ENCODE results near the gene PARD3B.

The PARD3B gene

GRCh38 chr2:205656461-205656860 is 1111.2 kb downstream of the PARD3B start:
- FAIRE-seq: no peak
- TF ChIP-seq POLR2A (IDR thresholded peaks at IDR 0.05; ENCODE audit: low read depth, low read length): no peak
- no peak for DNase-seq (ENCODE audit: insufficient read length, low spot score)

DNA sequence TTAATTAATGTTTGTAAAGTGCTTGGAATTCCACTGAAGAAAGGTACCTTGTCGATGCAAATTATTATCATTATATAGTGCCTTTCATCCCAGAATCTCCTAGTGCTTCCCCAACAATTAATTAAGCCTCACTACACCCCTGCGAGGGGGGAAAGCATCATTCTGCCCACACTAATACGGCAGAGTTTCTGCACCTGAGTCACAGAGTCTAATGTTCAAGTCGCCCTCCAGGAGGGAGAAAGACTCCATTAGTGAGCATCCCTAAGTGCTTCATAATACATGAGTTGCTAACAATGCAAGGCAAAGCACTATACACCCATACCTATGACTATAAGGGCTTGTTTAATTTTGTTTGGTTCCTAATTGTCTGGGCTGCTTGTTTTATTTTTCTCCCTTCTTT is 1111.7 kb downstream of the PARD3B start:
- DNase-seq (ENCODE audit: insufficient read length, low spot score) (no peak), FAIRE-seq (no peak)
- no peak for TF ChIP-seq POLR2A (IDR thresholded peaks at IDR 0.05; ENCODE audit: low read depth, low read length)

DNA sequence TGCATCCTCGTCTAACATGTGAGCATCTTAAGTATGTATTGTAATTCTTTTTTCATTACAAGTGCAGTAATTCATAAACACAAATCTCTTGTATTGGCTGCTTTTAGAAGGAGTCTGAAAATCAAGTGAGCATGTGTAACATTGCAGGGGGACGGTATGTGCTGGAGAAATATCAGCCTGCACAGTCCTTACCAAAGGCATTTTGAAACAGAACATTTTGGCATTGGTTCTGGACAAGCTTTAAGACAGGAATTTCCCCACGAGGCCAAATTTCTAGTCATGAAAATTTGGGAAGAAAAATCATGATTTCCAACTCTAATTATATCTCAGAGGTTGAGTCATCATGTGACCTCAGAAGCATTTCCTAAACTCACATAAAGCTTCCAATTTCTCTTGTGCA is 1112.3 kb downstream of the PARD3B start:
- TF ChIP-seq POLR2A (IDR thresholded peaks at IDR 0.05; ENCODE audit: low read depth, low read length): no peak
- DNase-seq (ENCODE audit: insufficient read length, low spot score) (no peak), FAIRE-seq (no peak)

DNA sequence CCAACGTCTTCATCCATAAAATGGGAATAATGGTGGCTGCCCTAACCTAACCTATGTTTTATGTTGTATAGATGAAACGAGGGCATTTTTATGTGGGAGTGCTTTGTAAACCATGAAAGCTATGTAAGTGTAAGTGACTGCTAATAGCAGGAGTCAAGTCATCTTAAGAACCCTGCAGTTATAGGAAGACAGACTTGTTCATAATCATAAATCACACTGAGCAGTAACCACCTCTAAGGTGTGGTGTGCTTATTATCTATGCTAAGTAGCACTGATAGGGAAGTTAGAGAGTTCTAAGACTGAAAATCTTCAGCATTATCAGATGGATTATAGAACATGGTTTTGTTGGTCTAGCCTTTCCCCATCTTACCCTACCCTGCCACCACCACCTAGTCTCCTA is 1112.8 kb downstream of the PARD3B start:
- no peak for DNase-seq (ENCODE audit: insufficient read length, low spot score)
- FAIRE-seq: no peak
- no peak for TF ChIP-seq POLR2A (IDR thresholded peaks at IDR 0.05; ENCODE audit: low read depth, low read length)

DNA sequence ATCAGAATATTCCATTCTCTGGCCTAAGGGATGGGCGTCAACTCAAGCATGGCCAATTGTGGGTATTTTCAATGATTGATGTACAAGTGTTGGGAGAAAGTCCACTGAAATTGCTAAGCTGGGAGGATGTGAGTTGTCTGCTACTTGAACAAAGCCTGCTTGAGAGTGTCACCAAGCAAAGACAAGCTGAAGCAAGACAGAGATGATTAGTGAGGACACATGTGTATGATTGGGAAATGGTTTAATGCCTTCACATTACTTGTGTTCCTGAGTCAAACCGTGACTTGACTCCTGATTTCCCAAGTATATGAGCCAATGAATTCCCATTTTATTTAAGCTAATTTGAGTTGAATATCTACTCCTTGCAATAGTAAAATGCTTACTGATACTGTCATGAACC is 1113.3 kb downstream of the PARD3B start:
- TF ChIP-seq POLR2A (IDR thresholded peaks at IDR 0.05; ENCODE audit: low read depth, low read length): no peak
- DNase-seq (ENCODE audit: insufficient read length, low spot score) (no peak), FAIRE-seq (no peak)

DNA sequence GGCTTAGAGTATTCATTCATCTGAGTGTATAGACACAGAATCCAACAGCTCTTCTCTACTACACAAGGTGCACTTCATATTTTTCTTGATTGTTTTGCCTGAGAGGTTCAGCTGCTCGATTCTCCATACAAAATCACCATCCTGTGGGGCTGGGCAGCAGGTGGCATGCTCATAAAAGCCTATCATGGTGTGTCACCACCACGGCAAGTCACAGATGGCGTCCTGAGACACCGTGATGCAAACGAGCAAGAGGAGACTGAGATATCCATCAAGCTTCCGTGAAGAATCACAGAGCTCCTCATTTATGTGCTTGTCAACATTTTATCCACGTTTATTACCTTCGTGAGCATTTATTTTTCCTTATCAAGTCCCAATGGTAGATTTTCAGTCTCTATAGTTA is 1114.6 kb downstream of the PARD3B start:
- DNase-seq (ENCODE audit: insufficient read length, low spot score) (no peak), FAIRE-seq (no peak)

DNA sequence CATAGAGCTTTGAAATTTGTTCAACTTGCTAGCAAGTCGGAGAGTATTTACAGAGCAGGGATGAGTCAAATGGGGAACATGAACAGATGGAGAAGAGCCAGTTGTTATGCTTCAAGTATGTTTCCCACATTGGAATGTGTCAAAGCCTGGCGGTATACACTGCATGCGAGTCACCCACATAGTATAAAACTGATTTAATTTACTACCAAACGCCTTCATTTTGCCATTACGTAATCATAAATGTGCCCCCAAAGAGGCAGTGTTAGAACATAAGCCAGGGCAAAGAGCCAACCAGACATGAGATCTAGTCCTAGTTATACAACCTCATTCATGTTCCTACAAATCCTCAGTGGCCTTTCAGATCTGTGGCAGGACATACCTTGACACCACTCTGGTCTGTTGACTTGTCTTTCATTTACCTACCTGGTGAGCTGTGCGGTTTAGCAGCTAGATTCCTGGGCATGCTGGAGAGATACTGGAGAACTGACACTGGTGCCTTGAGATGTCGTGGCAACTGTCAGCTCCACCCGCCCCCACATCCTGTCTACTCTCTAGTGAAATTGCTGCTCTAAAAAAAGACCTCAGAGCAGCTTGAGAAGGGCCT is 1115.3 kb downstream of the PARD3B start:
- FAIRE-seq: no peak

More for the DNA sequence above, 1114.6 kb downstream of the PARD3B start:
- TF ChIP-seq POLR2A (IDR thresholded peaks at IDR 0.05; ENCODE audit: low read depth, low read length): no peak

DNA sequence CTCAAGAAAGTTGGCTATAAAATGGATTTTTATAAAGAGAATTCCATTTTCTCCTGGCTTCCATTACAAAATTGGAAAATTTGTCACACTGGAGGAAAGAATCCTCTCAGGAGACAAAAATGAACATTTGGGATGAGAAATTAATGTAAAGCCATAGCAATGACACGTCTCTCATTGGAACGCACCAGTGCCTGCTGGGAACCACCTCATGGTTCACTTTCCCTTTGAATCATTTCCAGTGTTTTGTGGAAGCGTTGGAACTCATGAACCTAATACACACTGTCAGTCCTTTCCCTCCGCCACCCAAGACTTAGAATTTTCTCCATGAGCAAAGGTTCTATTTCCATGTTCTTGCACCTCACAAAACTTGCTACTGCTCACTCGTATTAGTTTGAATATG is 1116.0 kb downstream of the PARD3B start:
- no peak for TF ChIP-seq POLR2A (IDR thresholded peaks at IDR 0.05; ENCODE audit: low read depth, low read length)
- DNase-seq (ENCODE audit: insufficient read length, low spot score): no peak
- FAIRE-seq: no peak

More for the DNA sequence above, 1115.3 kb downstream of the PARD3B start:
- no peak for TF ChIP-seq POLR2A (IDR thresholded peaks at IDR 0.05; ENCODE audit: low read depth, low read length)
- DNase-seq (ENCODE audit: insufficient read length, low spot score): no peak

- TF ChIP-seq POLR2A (IDR thresholded peaks at IDR 0.05; ENCODE audit: low read depth, low read length): no peak
- DNase-seq (ENCODE audit: insufficient read length, low spot score): no peak
- FAIRE-seq: no peak
Measured at GRCh38 chr2:205662206-205662965, 1117.1 kb downstream of the PARD3B start.

DNA sequence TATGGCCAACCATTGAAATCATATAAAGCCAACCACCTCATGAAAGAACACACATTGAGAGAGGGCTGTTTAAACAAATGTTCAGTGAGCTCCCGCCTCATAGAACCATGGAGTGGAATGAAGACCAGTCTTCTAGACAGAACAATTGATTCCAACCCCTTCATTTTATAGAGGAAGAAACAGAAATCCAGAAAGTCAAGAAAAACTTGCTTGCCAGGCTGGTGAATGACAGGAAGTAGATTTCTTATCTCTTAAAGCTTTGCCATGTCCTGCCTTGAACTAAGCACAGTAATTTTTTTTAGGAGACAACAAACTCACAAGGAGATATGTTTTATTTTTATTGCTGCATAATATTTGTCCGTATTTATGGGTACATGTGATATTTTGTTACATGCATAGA is 1120.5 kb downstream of the PARD3B start:
- DNase-seq (ENCODE audit: insufficient read length, low spot score): no peak
- no peak for FAIRE-seq
- no peak for TF ChIP-seq POLR2A (IDR thresholded peaks at IDR 0.05; ENCODE audit: low read depth, low read length)
